HG02973 (cell line): ENCODE data around the gene IER5L.
"Not testable (repeated sequence)": the region's sequence is repeated elsewhere in the genome, so short reads cannot be mapped to it uniquely, and the experiment has no call there.

Experiments used
- ATAC-seq: cut with Tn5 transposase; IDR thresholded peaks from one replicate; pipeline ENCODE4 v1.9.1; 2021; ENCODE audit warnings: moderate library complexity; ENCODE audit not compliant: unreplicated experiment

Gene IER5L

DNA sequence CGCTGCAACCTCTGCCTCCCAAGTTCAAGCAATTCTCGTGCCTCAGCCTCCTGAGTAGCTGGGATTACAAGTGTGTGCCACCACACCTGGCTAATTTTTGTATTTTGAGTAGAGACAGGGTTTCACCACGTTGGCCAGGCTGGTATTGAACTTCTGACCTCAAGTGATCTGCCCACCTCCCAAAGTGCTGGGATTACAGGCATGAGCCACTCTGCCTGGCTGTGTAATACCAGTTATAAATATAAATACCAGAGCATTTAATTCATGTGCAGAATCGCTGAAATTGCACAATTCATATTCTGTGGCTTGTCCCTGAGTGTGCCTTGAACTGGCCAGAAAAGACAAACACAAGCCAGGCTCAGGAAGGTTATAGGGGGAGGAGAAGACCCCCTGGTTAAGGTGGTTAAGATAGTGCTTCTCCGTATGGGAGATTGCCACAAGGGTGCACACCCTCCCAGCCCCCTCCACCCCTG, 14.8 kb downstream of the IER5L start:
- ATAC-seq: not testable (repeated sequence)

DNA sequence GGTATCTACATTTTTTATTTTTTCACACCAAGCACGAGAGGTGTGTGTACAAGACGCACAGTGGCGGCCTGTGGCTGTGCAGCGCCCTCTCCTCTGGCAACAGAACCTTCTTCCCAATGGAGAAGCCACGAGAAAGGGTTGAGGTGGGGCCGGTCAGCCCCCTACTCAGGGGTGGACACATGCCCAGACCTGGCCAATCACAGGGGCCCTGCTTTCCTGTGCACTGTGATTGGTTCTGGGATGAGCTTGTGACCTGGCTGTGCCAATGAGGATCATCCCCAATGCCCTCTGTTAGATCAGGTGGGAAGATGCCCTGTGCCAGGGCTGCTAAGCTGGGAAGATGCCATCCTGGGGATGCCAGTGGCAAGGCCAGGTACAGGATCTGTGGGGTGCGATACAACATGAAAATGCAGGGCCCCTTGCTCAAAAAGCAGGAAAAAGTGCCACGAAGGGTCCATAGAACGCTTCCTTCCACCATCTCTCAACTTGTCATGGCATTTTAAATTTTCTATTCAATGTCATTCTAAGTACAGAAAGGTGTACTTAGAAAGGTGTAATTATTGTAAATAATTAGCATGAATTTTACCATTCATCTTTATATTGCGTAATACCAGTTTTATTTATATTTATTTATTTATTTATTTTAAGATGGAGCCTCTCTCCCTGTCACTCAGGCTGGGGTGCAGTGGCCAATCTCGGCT, 15.4 kb downstream of the IER5L start:
- ATAC-seq: no peak

DNA sequence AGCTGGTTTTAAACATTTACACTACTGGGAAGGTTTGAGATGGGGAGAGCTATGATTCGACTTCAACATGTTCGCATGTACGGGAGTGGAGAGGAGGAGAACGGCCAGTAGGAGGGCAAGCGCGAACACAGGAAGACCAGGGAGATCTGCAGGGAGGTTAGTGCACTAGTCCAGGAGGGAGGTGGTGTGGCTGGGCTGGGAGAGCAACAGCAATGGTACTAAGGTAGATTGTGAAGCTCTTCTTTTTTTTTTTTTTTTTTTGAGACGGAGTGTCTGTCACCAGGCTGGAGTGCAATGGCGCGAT, 16.6 kb downstream of the IER5L start:
- ATAC-seq: no peak

DNA sequence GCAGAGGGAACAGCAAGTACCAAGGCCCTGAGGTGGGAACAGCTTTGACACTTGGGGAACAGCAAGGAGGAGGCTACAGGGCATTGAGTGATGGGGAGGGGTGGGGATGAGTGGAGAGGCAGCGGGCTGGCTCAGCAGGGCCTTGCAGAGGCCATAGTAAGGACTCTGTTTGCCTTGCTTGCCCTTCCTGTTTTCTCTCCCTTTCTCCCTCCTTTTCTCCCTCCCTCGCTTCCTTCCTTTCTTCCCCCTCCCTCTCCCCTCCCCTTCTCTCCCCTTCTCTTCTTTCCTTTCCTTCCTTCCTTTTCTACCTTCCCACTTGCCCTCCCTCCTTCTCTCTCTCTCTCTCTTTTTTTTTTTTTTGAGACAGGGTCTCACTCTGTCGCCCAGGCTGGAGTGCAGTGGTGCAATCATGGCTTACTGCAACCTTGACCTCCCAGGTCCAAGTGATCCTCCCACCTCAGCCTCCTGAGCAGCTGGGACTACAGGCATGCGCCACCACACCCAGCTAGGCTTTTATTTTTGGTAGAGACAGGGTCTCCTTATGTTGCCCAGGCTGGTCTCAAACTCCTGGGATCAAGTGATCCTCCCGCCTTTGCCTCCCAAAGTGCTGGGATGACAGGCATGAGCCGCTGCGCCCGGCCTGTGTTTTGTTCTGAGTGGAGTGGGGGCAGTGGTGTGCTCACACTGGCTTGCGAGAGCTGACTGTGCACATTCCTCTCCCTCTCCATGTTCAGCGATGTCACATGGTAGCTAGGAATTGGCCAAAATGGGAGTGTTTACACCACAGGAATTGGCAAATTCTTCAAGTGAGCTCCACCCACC, 17.1 kb downstream of the IER5L start:
- no peak for ATAC-seq

DNA sequence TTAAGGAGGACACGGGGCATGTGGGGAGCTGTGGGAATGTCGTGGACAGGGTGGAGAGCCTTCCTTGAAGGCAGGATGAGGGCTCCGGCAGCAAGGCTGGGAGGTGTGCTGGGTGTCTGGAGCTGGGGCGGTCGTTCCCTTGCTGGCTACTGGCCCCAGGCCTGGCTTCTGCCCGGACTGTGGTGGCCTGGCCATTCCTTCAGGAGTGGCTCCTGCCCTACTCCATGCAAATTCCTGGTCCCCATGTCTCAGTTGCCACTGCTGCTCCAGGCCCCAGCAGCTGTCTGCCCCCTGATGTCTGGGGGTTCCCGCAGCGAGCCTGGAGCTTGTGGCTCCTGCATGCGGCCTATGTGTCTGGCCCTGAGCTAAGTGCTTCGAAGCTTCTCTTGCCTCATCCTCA, 21.9 kb downstream of the IER5L start:
- ATAC-seq: no peak

DNA sequence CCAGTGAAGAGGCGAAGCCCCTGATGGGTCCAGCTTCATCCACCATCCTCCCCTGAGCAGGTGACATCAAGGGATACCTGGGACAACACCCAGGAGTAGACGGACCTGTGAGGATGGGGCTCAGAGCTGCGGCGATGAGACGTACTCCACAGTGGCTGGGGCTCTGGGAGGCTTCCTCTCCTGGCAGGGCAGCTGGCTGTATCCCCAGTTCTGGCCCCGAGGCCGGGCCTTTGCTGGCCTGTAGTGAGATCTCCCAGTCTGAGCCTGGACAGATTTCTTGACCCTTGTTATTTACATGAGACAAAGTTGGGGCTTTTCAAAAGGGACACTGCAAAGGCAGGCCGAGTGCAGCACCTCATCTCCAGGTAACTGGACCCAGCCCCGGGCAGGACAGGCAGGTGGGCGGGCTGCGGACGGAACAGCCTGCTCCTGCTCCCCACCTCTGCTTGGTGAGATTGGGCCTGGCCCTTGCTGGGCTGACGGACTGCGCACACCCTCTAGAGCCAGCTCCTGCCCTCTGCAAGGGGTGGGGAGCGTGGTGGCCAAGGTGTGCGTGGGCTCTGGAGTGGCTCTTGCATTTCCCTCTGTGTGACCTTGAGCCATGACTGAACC, 23.1 kb downstream of the IER5L start:
- no peak for ATAC-seq

DNA sequence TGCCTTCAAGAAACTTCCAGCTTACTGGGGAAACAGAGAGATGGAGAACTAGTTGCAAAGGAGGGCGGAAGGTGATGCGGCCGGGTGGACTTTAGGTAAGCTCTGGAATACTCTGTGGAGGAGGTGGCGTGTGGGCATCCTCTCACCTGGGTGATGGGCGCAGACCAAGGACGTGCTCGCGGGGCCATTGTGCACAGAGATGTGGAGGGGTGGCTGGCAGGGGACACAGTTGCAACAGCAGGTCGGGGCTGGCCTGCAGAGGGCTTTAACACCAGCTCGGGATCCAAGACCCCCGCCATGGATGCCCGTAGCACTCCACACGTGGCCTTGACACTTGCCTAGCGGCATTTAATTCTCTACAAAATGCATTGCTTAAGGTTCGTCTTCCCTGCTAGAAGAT, 26.6 kb downstream of the IER5L start:
- no peak for ATAC-seq

DNA sequence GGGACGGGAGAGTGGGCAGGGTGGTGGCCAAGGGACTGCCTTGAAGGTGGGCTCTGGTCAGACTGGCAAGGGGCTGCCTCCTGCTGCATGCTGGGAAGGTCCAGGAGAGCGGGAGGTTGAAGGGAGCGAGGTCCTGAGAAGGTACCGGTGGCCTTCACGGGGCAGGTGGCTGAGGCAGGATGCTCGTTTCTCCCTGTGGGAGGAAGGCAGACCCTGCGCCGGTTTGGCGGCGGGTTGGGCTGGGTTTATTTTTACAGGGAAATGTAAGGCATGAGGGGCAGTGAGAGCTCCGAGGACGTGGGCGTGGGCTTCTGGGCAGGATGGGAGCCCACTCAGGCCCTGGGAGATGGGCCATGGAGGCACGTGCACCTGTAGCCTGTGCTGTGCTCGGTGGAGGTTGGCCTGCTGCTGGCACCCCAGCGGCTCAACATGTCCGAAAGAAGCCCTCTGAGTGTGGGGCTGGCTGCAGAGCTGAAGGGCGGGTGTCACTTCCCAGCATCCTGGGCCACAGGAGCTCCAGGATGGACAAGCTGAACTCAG, 27.3 kb downstream of the IER5L start:
- ATAC-seq: no peak

DNA sequence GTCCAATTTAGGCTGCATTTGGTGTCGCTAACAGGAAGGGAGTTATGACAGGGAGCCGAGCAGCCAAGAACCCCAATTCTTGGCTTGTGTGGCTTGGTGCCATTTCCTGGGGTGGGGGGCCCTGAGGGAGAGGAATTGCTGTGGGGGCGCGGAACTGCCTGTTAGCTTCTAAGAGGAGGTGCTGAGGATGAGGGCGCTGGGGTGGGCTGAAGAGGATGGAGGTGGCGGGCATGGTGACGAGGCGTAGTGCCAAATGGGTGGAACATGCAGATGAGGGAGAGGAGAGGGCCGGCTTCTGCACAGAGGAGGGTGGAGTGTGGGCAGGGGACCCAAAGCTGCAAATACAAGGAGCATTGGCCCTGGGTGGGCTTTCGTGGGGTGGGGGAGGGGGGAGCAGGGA, 27.9 kb downstream of the IER5L start:
- ATAC-seq: no peak

DNA sequence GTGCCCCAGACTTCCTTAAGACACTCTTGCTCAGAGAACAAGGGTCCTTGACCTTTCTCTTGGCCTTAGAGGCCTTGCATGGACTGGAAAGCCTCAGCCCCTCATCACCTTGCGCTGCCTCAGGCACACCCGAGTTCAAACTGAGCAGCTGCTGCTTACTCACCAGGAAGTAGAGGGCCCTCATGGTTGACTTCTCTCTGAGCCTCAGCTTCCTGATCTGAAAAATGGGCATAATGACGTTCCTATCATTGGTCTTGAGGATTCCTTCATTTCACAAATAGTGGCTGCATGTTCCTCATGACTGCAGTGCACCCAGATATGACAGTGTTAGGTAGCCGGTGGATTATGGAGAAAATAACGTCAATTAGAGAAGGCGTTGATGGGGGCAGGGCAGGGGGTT, 28.6 kb downstream of the IER5L start:
- no peak for ATAC-seq

DNA sequence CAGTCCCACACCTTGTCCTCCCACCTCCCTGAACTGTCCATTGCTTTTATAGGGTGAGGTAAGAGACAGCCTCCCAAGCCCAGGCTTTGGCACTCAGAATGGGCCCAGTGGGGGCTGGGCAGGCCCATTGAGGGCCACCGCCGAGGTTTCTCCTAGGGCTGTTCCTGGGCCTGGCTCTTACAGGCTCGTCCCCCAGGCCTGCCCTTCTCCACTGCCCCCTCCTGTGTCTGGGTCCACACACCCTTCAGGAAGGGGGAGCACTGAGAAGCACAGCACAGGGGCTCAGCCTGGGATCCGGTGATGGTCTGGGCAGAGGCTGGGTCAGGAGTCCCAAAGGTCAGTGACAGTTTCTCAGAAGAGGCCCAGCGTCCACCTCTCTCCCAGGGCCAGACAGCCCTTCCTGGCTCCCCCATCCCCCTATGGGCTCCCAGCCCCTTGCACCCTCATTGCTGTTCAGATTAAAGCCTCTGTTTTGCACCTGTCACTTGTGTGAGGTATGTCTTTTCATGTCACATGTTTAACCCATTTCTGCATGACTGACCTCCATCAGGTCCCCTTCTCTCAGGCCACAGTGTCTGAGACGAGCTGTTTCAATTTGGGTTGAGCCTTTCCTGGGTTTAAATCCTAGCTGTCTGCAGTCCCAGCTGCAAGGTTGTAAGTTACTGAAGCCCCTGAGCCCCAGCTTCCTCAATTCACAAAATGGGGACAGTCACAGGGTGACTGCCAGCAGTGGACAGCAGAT, 29.4 kb downstream of the IER5L start:
- no peak for ATAC-seq

DNA sequence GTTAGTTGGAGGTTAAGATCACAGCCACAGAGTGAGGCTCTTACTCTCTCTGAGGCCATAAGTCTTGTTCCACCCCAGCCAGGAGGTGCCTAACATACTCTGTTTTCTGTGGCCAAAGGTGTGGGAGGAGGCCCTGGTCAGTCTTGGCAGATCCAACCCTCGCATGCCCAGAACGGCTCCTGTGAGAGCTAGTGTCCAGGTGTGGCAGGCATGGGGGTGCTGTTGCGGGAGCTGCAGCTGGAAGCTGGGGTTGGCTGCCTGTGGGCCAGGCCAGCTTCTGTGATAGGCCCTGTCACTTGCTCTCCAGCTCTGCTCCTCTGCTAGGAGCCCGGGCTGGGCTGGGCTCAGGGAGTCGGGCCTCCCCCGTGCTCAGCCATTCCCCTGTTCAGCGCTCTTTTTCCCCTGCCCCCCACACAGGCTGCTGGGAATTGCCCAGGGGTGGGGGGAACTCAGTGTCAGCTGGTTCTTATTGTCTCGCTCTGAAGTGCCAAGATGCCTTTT, 31.6 kb downstream of the IER5L start:
- no peak for ATAC-seq

DNA sequence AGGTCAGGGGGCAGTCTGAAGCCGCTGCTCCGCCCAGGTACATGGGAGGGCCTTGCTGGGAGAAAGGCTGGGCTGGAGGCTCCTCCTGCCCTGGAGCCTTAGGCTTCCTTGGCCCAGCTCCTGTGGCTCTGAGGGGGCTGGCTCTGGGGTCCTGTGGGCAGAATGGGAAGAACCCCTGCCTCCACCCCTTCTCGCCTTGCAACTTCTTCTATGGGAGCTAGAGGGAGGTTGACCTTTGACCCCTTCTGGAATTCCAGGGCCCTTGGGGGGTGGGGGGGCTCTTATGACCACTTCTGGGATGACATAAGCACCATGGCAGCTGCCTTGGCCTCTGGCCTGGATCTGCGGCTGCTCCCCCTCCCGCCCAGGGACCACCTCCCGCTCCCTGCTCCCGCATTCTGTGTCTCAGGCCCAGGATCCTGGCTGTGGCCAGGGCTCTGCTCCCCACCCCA, 32.2 kb downstream of the IER5L start:
- no peak for ATAC-seq

DNA sequence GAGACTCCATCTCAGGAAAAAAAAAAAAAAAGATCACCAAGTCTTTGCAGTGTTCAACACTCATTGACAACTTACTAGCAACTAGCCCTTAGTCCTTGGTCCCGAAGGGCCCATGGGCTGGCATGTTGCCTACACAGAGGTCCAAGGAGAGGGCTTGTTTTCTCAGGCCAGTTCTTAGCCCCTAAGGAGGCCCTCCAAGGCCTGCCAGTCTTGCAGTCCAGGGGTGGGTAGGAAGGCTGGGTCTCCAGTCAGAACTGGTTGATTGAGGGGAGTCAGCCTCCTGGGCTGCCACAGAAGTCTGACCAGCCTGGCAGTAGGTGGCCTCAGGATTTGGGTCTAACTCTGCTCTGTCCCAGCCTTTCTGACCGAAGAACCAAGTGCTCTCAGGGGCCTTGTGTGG, 32.7 kb downstream of the IER5L start:
- ATAC-seq: no peak

DNA sequence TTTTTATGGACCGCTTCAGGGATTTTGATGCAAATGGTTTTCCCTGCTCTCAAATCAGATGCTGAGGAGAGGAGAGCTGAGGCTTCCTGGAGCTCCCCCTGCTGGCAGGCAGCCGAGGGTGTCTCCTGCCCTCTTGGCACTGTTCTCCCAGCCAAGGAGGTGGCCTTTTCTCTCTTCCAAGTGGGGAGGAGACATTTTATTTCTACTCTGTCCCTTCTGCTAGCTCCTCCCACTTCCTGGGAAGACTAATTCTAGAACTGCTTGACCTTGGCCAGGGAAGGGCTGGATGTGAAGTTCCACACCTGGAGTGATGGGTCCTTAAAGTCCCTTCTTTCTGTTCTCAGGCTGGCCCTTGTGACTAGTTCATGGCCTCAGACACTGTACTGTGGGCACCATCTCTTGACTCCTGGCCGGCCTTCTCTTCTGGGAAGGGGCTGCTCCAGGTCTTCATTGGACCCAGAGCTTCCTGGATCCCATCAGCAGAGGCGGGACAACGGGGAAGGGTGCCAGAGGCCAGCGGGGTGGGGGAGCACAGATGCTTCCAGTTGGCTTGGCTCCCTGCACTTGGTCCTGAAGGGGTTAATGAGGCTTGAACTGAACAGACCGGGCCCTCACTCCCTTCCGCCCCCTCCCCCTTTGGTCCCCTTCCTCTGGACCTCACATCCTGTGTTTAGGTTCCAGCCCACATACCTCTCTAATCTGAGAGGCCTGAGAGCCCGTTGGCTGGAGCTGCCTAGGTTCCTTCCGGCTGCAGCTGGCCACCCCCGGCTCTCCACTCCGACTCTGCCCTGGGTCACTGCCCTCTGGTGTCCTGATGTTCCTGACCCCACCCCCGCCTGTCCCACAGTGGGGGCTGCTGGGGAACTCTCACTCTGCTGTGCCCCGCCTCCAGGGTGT, 34.8 kb downstream of the IER5L start:
- ATAC-seq: no peak

DNA sequence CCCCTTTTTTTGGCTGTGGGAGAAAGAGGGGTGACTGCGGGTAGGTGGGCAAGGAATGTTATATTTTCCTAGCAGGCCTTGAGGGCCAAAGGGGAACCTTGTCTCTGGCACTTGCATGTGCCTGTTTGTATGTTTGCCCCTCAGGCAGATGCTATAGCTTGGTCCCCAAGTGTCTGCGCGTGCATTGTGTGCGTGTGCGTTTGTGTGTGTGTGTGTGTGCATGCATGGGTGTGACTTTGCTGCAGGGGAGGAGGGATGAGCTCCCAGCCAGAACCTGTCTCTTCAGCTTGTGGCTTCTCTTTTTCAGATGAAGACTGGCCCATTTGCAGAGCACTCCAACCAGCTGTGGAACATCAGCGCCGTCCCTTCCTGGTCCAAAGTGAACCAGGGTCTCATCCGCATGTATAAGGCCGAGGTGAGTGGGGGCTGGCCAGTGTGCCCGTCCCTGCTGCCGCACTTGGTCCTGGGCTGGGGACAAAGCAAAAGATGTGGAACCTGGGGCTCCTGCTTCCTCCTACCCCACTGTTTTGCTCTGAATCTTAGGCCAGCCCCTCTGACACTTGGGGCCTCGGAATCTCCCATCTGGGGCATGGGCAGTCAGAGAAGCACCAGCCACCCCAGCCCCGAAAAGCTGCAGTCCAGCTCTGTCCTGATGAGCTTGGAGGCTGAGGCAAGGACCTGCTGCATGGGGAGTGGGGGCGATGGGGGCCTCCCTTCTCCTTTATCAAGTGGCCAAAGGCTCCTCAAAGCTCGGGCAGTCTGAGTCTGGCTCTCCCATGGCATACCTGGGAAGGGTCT, 35.7 kb downstream of the IER5L start:
- no peak for ATAC-seq

DNA sequence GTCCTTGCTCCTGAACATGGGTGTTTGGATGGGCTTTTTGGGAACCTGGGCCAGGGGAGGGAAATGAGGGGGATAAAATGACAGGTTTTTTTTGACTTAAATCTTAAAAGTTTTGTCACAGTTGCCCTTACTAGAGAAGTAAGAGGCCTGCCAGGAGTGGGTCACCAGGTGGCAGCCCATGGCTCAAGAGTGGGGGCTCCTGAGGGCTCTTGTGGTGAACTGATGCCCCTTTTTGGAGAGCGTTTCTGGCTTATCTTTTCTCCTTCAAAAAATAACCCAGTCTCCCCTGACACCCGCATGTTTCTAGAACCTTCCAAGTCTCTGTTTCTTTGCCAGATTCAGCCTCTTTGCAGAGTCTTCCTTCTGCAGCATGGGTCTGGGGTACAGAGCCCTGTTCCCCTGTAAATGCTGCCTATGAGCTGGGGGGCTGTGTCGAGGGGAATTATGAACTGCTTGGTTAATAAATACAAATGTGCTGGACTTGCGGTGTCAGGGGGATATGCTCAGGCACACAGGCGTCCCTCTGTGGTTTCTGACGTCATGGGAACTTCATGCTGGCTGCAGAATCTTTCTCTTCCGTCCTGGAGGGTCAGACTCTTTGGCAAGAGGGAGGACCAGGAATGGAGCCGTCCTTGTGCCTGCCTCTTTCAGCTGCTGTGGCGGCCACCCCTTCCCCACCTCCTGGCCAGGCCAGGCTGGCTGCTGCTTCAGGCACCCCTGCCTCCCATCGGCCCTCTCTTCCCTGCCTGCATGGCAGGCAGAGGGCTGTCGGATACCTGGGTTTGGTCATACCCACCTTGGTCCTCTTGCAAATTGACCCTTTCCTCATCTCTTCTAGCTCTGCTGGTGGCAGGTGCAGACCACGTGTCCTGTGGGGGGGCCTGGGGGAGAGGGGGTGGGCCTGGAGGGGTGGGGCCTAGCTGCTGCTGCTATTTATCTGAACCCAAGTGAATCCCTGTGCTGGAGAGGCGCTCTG, 36.7 kb downstream of the IER5L start:
- no peak for ATAC-seq
